Left lung (tissue), 10 donors: Measurements from ENCODE around the gene RPP40. TPM values are rescaled to one million over a fixed set of nuclear protein-coding genes. Genes with fewer than 3 reads are reported as not detected.

ENCODE experiments used
- ATAC-seq: fragments of 200-7000 bp; cut with Tn5 transposase; one replicate; pipeline ENCODE4 v1.9.1; 2020; ENCODE audit warnings: moderate library complexity
- DNase-seq, 4 donors: peaks; one replicate each; pipeline ENCODE4 v3.0.0-alpha.2; 2013 to 2020
- H3K27ac ChIP-seq, 2 donors: fragments of 200-600 bp; sonication (generic) in 1 of 2; one replicate each; pipeline versions ENCODE4 v1.5.0 to v1.8.0; 2020 to 2021
- H3K27me3 ChIP-seq, 2 donors: fragments of 200-600 bp; sonication (generic) in 1 of 2; one replicate each; pipeline versions ENCODE4 v1.5.0 to v1.8.0; 2020 to 2021
- H3K36me3 ChIP-seq, 2 donors: fragments of 200-600 bp; sonication (generic) in 1 of 2; one replicate each; pipeline versions ENCODE4 v1.5.0 to v1.8.0; 2020 to 2021
- H3K4me1 ChIP-seq, 2 donors: fragments of 200-600 bp; one replicate each; pipeline ENCODE4 v1.8.0; 2021
- H3K4me3 ChIP-seq, 2 donors: fragments of 200-600 bp; sonication (generic) in 1 of 2; one replicate each; pipeline versions ENCODE4 v1.5.0 to v1.8.0; 2020 to 2021; ENCODE audit warnings: mild to moderate bottlenecking in 1 of 2
- H3K9me3 ChIP-seq, 2 donors: fragments of 200-600 bp; sonication (generic) in 1 of 2; one replicate each; pipeline versions ENCODE4 v1.5.0 to v1.8.0; 2020 to 2021
- CTCF ChIP-seq, 2 donors: fragments of 200-600 bp; sonication (generic) in 1 of 2; IDR thresholded peaks; one replicate each; pipeline versions ENCODE4 v1.5.0 to v1.8.0; 2021; ENCODE audit warnings: antibody characterized with exemption in 2 of 2
- intact Hi-C, 2 donors: fragments of 100-400 bp; cut with DNase I; formaldehyde crosslinking; loops; one replicate each; pipeline versions ENCODE4 v1.11.2 to v1.14.2; 2022
- polyA plus RNA-seq, 6 donors: library from polyadenylated mRNA; unstranded; fragments of 120-200 nt; gene quantifications; one replicate each; pipeline ENCODE4 v1.2.1, GENCODE V29; 2013; ENCODE audit not compliant: insufficient read length in 6 of 6
- total RNA-seq, 2 donors: library from RNA; stranded (reverse); fragmentation: NEBNext Ultra II Directional; extraction: Animal tissue kit (Norgen Biotek cat#: 25700); gene quantifications; one replicate each; pipeline ENCODE4 v1.2.1, GENCODE V29; 2021
- donor health status: DM: no; HTN: yes; CAD: no.
- donor health status: DM: no; HTN: no; CAD: no.

The RPP40 gene
- total and polyA plus RNA-seq, 8 donors: 5.3 to 14.4 (median 10.4) TPM

- no peaks in the 10 kb centered on the region for H3K9me3 ChIP-seq
- no peak for ATAC-seq
Measured at GRCh38 chr6:4961322-4962168, 42.3 kb downstream of the RPP40 start.

GRCh38 chr6:4958624-4959023 is 45.2 kb downstream of the RPP40 start:
- intact Hi-C loops: no loop called here
- Histone ChIP-seq H3K27ac (no peak overlapping the region), H3K27me3 (no peaks in the 10 kb centered on the region), H3K4me3 (no peak overlapping the region), H3K4me1 (no peaks in the 10 kb centered on the region), H3K9me3 (no peaks in the 10 kb centered on the region), H3K36me3 (peaks cover 0 to 24% of the 10 kb centered on the region in 2 donors)
- ATAC-seq: no peak
- DNase-seq: no peak
- TF ChIP-seq CTCF (IDR thresholded peaks at IDR 0.05): no peak

More at GRCh38 chr6:4961322-4962168, 42.3 kb downstream of the RPP40 start:
- no peak overlapping the region for H3K27ac ChIP-seq
- no peak for DNase-seq
- H3K4me3 ChIP-seq: no peak overlapping the region
- H3K4me1 ChIP-seq: no peaks in the 10 kb centered on the region
- TF ChIP-seq CTCF (IDR thresholded peaks at IDR 0.05): no peak
- intact Hi-C loops: no loop called here
- no peaks in the 10 kb centered on the region for H3K36me3 ChIP-seq
- no peaks in the 10 kb centered on the region for H3K27me3 ChIP-seq

GRCh38 chr6:4957521-4958231 is 46.2 kb downstream of the RPP40 start:
- DNase-seq (no peak), ATAC-seq (no peak)
- H3K36me3 ChIP-seq: peaks cover 0 to 32% of the 10 kb centered on the region in 2 donors
- H3K27ac ChIP-seq: no peak overlapping the region
- TF ChIP-seq CTCF (IDR thresholded peaks at IDR 0.05): no peak
- no peak overlapping the region for H3K4me3 ChIP-seq
- H3K9me3 ChIP-seq: no peaks in the 10 kb centered on the region
- H3K27me3 ChIP-seq: no peaks in the 10 kb centered on the region
- intact Hi-C loops: no loop called here
- H3K4me1 ChIP-seq: no peaks in the 10 kb centered on the region

DNA sequence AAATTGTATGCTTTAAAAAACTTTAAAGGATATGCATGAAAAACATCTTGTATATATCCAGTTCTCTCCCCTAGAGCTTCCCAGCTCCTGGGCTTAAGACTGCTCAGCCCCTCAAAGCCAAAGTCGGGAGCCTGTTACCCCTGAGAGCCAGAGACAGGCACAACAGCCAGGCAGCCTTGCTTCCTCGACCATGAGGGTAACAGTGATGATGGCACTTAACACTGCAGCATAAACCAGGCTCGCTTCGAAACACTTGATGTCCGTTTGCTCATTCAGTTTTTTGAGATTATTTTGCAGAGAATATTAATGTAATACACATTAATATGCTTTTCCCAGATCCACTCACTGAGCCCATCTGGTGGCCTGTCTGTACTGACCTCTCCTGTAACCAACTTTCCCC is 47.2 kb downstream of the RPP40 start:
- Histone ChIP-seq H3K9me3 (no peaks in the 10 kb centered on the region), H3K27me3 (no peaks in the 10 kb centered on the region), H3K27ac (no peak overlapping the region), H3K4me3 (no peak overlapping the region), H3K36me3 (peaks cover 0 to 42% of the 10 kb centered on the region in 2 donors), H3K4me1 (no peaks in the 10 kb centered on the region)
- ATAC-seq: no peak
- TF ChIP-seq CTCF (IDR thresholded peaks at IDR 0.05): no peak
- no peak for DNase-seq
- intact Hi-C loops: no loop called here

GRCh38 chr6:4953440-4953839 is 50.4 kb downstream of the RPP40 start:
- Histone ChIP-seq H3K4me3 (no peak overlapping the region), H3K4me1 (no peaks in the 10 kb centered on the region), H3K27ac (no peak overlapping the region), H3K36me3 (peaks cover 0 to 58% of the 10 kb centered on the region in 2 donors), H3K27me3 (no peaks in the 10 kb centered on the region), H3K9me3 (no peaks in the 10 kb centered on the region)
- intact Hi-C loops: no loop called here
- no peak for ATAC-seq
- no peak for TF ChIP-seq CTCF (IDR thresholded peaks at IDR 0.05)
- no peak for DNase-seq
